ENCODE measurements around the gene CASK.

The CASK gene

GRCh38 chrX:41604177-41604576 lies 319.2 kb downstream of the CASK start:
- no peak for TF ChIP-seq REST (IDR thresholded peaks at IDR 0.05; ENCODE audit: insufficient replicate concordance, low read depth)
- no peak for TF ChIP-seq CTCF (IDR thresholded peaks at IDR 0.05; ENCODE audit: insufficient read depth, low read length)
- no peak for TF ChIP-seq GABPA (IDR thresholded peaks at IDR 0.05; ENCODE audit: low read depth)
- TF ChIP-seq POLR2AphosphoS5 (IDR thresholded peaks at IDR 0.05; ENCODE audit: low read depth) = no peak
- TF ChIP-seq SPI1 (IDR thresholded peaks at IDR 0.05; ENCODE audit: borderline replicate concordance, low read depth) = no peak
- Histone ChIP-seq H3K4me3 (replicated peaks; ENCODE audit: insufficient read depth, low read length) (no peak overlapping the region), H3K27ac (replicated peaks) (no peak overlapping the region), H3K27me3 (ENCODE audit: insufficient read depth, poor library complexity, severe bottlenecking) (no peaks in the 10 kb centered on the region)
- no peak for DNase-seq (ENCODE audit: low read depth in 1 of 2, low spot score in 1 of 2)

- H3K4me3 ChIP-seq (replicated peaks; ENCODE audit: insufficient read depth, low read length) = no peak overlapping the region
- DNase-seq (ENCODE audit: low read depth in 1 of 2, low spot score in 1 of 2) = no peak
- H3K27ac ChIP-seq (replicated peaks) = no peak overlapping the region
- no peaks in the 10 kb centered on the region for H3K27me3 ChIP-seq (ENCODE audit: insufficient read depth, poor library complexity, severe bottlenecking)
- TF ChIP-seq SPI1 (IDR thresholded peaks at IDR 0.05; ENCODE audit: borderline replicate concordance, low read depth) (no peak), REST (IDR thresholded peaks at IDR 0.05; ENCODE audit: insufficient replicate concordance, low read depth) (no peak), GABPA (IDR thresholded peaks at IDR 0.05; ENCODE audit: low read depth) (no peak), CTCF (IDR thresholded peaks at IDR 0.05; ENCODE audit: insufficient read depth, low read length) (no peak), POLR2AphosphoS5 (IDR thresholded peaks at IDR 0.05; ENCODE audit: low read depth) (no peak)
Observed at GRCh38 chrX:41603596-41603995, 319.8 kb downstream of the CASK start.

- TF ChIP-seq REST (IDR thresholded peaks at IDR 0.05; ENCODE audit: insufficient replicate concordance, low read depth) = no peak
- TF ChIP-seq POLR2AphosphoS5 (IDR thresholded peaks at IDR 0.05; ENCODE audit: low read depth) = no peak
- no peak for TF ChIP-seq GABPA (IDR thresholded peaks at IDR 0.05; ENCODE audit: low read depth)
- TF ChIP-seq CTCF (IDR thresholded peaks at IDR 0.05; ENCODE audit: insufficient read depth, low read length) = no peak
- no peak for TF ChIP-seq SPI1 (IDR thresholded peaks at IDR 0.05; ENCODE audit: borderline replicate concordance, low read depth)
- Histone ChIP-seq H3K4me3 (replicated peaks; ENCODE audit: insufficient read depth, low read length) (no peak overlapping the region), H3K27ac (replicated peaks) (no peak overlapping the region), H3K27me3 (ENCODE audit: insufficient read depth, poor library complexity, severe bottlenecking) (no peaks in the 10 kb centered on the region)
- DNase-seq (ENCODE audit: low read depth in 1 of 2, low spot score in 1 of 2) = no peak
Observed at GRCh38 chrX:41602816-41603345, 320.5 kb downstream of the CASK start.
